Ovary (tissue), 9 donors: Measurements from ENCODE around the gene PPIF. TPM values are rescaled to one million over a fixed set of nuclear protein-coding genes. Genes with fewer than 3 reads are reported as not detected.

Source experiments
- DNase-seq, 5 donors: peaks; one replicate each; pipeline ENCODE4 v3.0.0-alpha.2; 2019 to 2020
- H3K27ac ChIP-seq, 2 donors: fragments of 200-600 bp; one replicate each; pipeline versions ENCODE4 v1.5.1 to v1.8.0; 2019 to 2022
- H3K27me3 ChIP-seq: fragments of 200-600 bp; one replicate; pipeline ENCODE4 v1.8.0; 2022
- H3K36me3 ChIP-seq: fragments of 200-600 bp; sonication (generic); one replicate; pipeline ENCODE4 v1.5.1; 2019
- H3K4me1 ChIP-seq: one replicate; pipeline ENCODE4 v1.8.1; 2013; ENCODE audit warnings: mild to moderate bottlenecking, moderate library complexity; ENCODE audit not compliant: insufficient read depth
- H3K4me3 ChIP-seq: fragments of 200-600 bp; sonication (generic); one replicate; pipeline ENCODE4 v1.5.1; 2017
- H3K9me3 ChIP-seq, 2 donors: fragments of 200-600 bp in 1 of 2; sonication (generic) in 1 of 2; one replicate each; pipeline versions ENCODE4 v1.5.1 to v1.8.1; 2013 to 2019; ENCODE audit warnings: mild to moderate bottlenecking in 1 of 2, moderate library complexity in 1 of 2
- EP300 ChIP-seq: sonication (generic); formaldehyde crosslinking; IDR thresholded peaks from one replicate; pipeline ENCODE4 v1.6.1; 2017; ENCODE audit warnings: antibody characterized with exemption
- POLR2A ChIP-seq: fragments of 450-650 bp; IDR thresholded peaks from one replicate; pipeline ENCODE4 v1.6.1; 2017; ENCODE audit warnings: antibody characterized with exemption, mild to moderate bottlenecking, moderate library complexity
- WGBS, 3 donors: extraction: QIAGEN DNeasy Blood & Tissue Kit in 1 of 3; methylation state at CpG; one replicate each; pipeline versions ENCODE4 v1.1.5 to v1.1.7; 2013 to 2017; 5-methylcytosine and 5-hydroxymethylcytosine counted together
- intact Hi-C, 4 donors: fragments of 100-400 bp; cut with DNase I; formaldehyde crosslinking; loops; one replicate each; pipeline versions ENCODE4 v1.11.0 to v1.15.1; 2022 to 2023
- polyA plus RNA-seq, 2 donors: library from polyadenylated mRNA; stranded (reverse); fragments of 200-250 nt in 1 of 2; fragments of 350-450 nt in 1 of 2; fragmentation: Illumina TruSeq in 1 of 2; extraction: RNeasy Lipid Tissue Mini Kit (QIAGEN cat#74804) in 1 of 2; gene quantifications; one replicate each; pipeline ENCODE4 v1.2.3, GENCODE V29; 2013 to 2014
- total RNA-seq, 7 donors: library from RNA; depleted of rRNA in 2 of 7; stranded (reverse); fragments of >200 nt in 2 of 7; fragmentation: NEBNext Ultra II Directional in 3 of 7; extraction: Animal tissue kit (Norgen Biotek cat#: 25700) in 3 of 7; gene quantifications; one replicate each; pipeline versions ENCODE4 v1.1.0 to v1.2.4, GENCODE V29; 2016 to 2023
- TF ChIP-seq, protein P1 (sequence below), 3 donors: fragments of 450-650 bp in 2 of 3; fragments of 200-600 bp in 1 of 3; IDR thresholded peaks; one replicate each; pipeline versions ENCODE4 v1.5.1 to v1.8.0; 2016 to 2022; ENCODE audit warnings: antibody characterized with exemption in 3 of 3, mild to moderate bottlenecking in 1 of 3
- donor health status: DM: no; HTN: no; CAD: no; lungs with moderate emphysema.
- donor health status: DM: no; HTN: no; CAD: no.
- donor health status: Bipolar disorder and iron deficiency.
- donor health status: DM: yes; HTN: yes; CAD: no.
- donor health status: DM: no; HTN: no; CAD: no.
- donor health status: DM: yes; HTN: yes; CAD: no.

PPIF gene
- total and polyA plus RNA-seq, 9 donors, result 15.5 to 64.3 (median 32.3) TPM

DNA sequence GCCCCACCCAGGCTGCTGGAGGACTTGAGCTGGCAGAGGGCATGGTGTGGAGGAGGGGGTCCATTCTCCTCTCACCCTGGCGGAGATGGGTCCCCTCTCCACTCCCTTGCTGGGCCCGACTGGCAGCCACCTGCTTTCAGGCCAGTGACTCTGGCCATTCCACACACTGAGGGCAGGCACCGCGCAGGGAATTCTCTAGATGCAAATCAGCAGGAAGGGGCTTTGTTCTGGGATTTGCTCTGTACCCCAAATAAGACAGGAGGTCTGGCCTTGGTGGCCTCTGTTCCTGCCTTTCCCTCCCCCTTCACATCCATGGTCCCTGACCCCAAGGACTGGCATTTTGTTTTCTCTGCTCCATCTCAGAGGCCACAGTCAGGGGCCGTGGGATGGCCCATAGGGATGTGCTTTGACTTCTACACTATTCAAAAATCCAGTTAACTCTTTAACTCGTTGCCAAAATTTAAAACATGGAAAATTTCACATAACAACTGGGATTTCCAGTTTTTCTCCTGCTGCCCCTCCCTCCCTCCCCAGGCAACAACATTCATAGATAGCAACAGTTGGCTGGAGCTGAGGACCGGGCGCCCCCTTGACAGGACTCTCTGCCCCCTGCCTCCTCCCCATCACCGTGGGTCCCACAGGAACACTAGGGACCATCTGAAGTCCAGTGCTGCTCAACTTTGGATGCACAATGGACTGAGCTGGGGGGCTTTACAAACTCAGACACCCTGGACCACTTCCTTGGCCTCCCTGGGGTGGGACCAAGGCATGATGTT, 33.9 kb downstream of the PPIF start:
- intact Hi-C loops, result loop anchor here in 2 of 4 donors (5.0 kb wide), 1 partner anchor 86 kb away; no protein-coding TSS in a partner anchor
- WGBS, 3 donors, result 52 to 57% (median 53%) methylated on average over 9 of the region's 9 CpGs

DNA sequence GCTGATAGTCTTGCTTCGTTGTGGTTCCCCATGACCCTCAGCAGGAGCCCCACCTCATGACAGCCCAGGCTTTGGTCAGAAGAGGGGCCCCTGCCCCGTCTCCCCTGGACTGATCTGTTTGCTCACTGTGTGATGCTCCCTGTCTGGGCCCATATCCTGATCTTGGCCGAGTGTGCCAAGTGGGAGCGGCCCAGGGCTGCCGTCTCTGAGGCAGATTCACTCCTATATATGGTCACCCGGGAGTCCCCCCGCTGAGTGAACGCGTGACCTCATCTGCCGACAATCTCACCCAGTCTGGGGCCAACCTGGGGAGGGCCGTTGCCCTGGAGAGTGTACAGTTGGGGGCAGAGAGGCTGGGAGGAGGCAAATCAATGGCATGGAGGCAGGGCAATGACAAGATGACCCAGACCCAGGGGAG, 34.5 kb downstream of the PPIF start:
- H3K4me3 ChIP-seq, result no peak overlapping the region
- DNase-seq, result peak; percentile 54 to 80 (median 61)
- no peaks in the 10 kb centered on the region for H3K27me3 ChIP-seq
- 40 to 52% (median 46%) methylated on average over 11 of the region's 11 CpGs for WGBS, 3 donors
- no peaks in the 10 kb centered on the region for H3K36me3 ChIP-seq
- intact Hi-C loops, result loop anchor here in 2 of 4 donors (5.0 kb wide), 1 partner anchor 85 kb away; no protein-coding TSS in a partner anchor
- H3K27ac ChIP-seq, result peak overlapping the region in 1 of 2 donors; percentile 53
- no peaks in the 10 kb centered on the region for H3K9me3 ChIP-seq
- no peak for TF ChIP-seq EP300
- TF ChIP-seq, protein P1, sequence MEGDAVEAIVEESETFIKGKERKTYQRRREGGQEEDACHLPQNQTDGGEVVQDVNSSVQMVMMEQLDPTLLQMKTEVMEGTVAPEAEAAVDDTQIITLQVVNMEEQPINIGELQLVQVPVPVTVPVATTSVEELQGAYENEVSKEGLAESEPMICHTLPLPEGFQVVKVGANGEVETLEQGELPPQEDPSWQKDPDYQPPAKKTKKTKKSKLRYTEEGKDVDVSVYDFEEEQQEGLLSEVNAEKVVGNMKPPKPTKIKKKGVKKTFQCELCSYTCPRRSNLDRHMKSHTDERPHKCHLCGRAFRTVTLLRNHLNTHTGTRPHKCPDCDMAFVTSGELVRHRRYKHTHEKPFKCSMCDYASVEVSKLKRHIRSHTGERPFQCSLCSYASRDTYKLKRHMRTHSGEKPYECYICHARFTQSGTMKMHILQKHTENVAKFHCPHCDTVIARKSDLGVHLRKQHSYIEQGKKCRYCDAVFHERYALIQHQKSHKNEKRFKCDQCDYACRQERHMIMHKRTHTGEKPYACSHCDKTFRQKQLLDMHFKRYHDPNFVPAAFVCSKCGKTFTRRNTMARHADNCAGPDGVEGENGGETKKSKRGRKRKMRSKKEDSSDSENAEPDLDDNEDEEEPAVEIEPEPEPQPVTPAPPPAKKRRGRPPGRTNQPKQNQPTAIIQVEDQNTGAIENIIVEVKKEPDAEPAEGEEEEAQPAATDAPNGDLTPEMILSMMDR (IDR thresholded peaks at IDR 0.05), result no peak
- TF ChIP-seq POLR2A, result no peak
- H3K4me1 ChIP-seq, result peaks cover 30% of the 10 kb centered on the region

More for the DNA sequence above, 33.9 kb downstream of the PPIF start:
- Histone ChIP-seq H3K27ac (peak overlapping the region in 1 of 2 donors; percentile 67), H3K27me3 (no peaks in the 10 kb centered on the region), H3K4me3 (no peak overlapping the region), H3K9me3 (no peaks in the 10 kb centered on the region), H3K4me1 (peaks cover 30% of the 10 kb centered on the region), H3K36me3 (no peaks in the 10 kb centered on the region)
- DNase-seq, result peak in 2 of 5 donors; percentile 27 to 37
- TF ChIP-seq POLR2A, result no peak
- no peak for TF ChIP-seq EP300
- TF ChIP-seq, protein P1 (IDR thresholded peaks at IDR 0.05), result no peak

DNA sequence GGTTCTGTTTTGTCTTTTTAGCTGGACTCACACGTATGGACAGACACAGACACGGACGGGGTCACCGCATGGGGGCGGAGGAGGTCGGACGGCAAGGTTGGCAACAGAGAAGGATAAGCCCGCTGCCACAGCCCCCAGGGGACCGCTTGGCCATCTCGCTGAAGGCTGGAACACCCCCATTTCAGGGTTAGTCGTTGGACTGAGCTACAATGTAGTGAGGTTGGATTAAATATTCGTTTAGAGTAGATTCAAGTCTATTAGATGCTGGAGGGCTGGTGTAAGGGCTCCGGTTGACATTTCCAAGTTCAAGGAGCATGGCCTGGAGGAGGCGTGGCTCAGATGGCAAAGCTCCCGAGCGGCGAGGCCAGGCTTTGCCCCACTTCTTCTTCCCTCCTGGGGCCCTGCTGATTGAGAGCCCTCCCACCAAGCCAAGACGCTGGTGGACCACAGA, 35.2 kb downstream of the PPIF start:
- no peak overlapping the region for H3K4me3 ChIP-seq
- H3K27ac ChIP-seq, result peak overlapping the region; percentile 8 to 53
- peak in 4 of 5 donors; percentile 36 to 56 (median 40) for DNase-seq
- no peaks in the 10 kb centered on the region for H3K9me3 ChIP-seq
- H3K4me1 ChIP-seq, result peaks cover 30% of the 10 kb centered on the region
- intact Hi-C loops, result loop anchor here in 2 of 4 donors (5.0 kb wide), 1 partner anchor 85 kb away; no protein-coding TSS in a partner anchor
- 70 to 78% (median 75%) methylated on average over 18 of the region's 18 CpGs for WGBS, 3 donors
- H3K27me3 ChIP-seq, result no peaks in the 10 kb centered on the region
- TF ChIP-seq EP300 (no peak), POLR2A (no peak)
- TF ChIP-seq, protein P1 (IDR thresholded peaks at IDR 0.05), result no peak
- no peaks in the 10 kb centered on the region for H3K36me3 ChIP-seq

DNA sequence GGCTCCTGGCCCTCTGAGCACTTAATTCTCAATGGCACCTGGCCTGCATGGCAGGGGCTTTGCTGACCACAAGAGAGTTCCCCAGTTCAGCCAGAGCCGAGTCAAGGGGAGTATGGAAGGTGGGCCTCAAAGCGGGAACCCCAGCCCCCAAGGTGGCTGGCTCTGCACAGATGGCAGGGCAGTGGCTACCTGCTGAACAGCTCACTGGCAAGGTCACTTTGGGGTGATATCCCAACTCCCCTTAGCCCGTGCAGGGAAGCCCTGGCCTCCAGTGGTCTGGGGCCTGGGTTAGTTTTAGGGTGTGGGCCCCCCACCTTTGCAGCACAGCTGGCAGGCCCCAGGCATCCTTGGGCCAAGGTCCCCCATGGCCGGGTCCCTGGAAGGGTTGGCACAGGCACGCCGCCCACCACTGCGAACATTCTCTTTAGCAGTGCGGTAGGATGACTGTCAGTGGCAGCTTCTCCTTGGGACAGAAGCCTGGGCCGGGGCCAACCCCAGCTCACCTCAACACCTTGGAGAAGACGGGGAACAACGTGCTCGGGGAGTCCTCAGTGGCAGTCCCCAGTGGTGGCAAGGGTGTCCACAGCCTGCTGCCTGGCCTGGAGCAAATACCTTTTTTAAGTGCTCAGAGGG, 36.8 kb downstream of the PPIF start:
- H3K9me3 ChIP-seq, result no peaks in the 10 kb centered on the region
- no peak overlapping the region for H3K27ac ChIP-seq
- peaks cover 28% of the 10 kb centered on the region for H3K4me1 ChIP-seq
- no peaks in the 10 kb centered on the region for H3K36me3 ChIP-seq
- no peaks in the 10 kb centered on the region for H3K27me3 ChIP-seq
- 86 to 98% (median 93%) methylated on average over 6 to 12 of the region's 12 CpGs for WGBS, 3 donors
- intact Hi-C loops, result loop anchor here in 2 of 4 donors (5.0 kb wide), 1 partner anchor 83 kb away; no protein-coding TSS in a partner anchor
- no peak overlapping the region for H3K4me3 ChIP-seq
- no peak for TF ChIP-seq POLR2A
- no peak for TF ChIP-seq EP300
- TF ChIP-seq, protein P1 (IDR thresholded peaks at IDR 0.05), result no peak
- peak in 3 of 5 donors; percentile 27 to 39 (median 29) for DNase-seq
